ENCODE data around the gene INTS14. TPM values are rescaled to one million over a fixed set of nuclear protein-coding genes. Genes with fewer than 3 reads are reported as not detected.

INTS14 gene
- total and polyA plus RNA-seq, 4 donors, result 12.0 to 26.4 (median 16.0) TPM

- no peaks in the 10 kb centered on the region for H3K27me3 ChIP-seq (ENCODE audit: control insufficient read depth in 4 of 4, insufficient read depth in 4 of 4, low read length in 3 of 4)
- no peak overlapping the region for H3K27ac ChIP-seq (ENCODE audit: low read depth in 1 of 2, low read length in 2 of 2)
- peaks cover 11 to 81% (median 48%) of the 10 kb centered on the region in 4 donors for H3K36me3 ChIP-seq (ENCODE audit: control insufficient read depth in 4 of 4, insufficient read depth in 3 of 4, low read depth in 1 of 4, low read length in 3 of 4)
- no peaks in the 10 kb centered on the region for H3K4me1 ChIP-seq (ENCODE audit: control insufficient read depth in 4 of 4, insufficient read depth in 4 of 4, low read length in 3 of 4)
- TF ChIP-seq FOXA1 (IDR thresholded peaks at IDR 0.05) (no peak), NR2F2 (IDR thresholded peaks at IDR 0.05) (no peak), TAF1 (conservative IDR thresholded peaks at IDR 0.05) (no peak), ATF3 (IDR thresholded peaks at IDR 0.05) (no peak), CTCF (IDR thresholded peaks at IDR 0.05; ENCODE audit: low read depth, low read length, missing input control) (no peak), JUND (IDR thresholded peaks at IDR 0.05) (no peak), RAD21 (IDR thresholded peaks at IDR 0.05) (no peak)
- no peaks in the 10 kb centered on the region for H3K9me3 ChIP-seq (ENCODE audit: control insufficient read depth in 4 of 4, low read length in 3 of 4)
- no peak overlapping the region for H3K9ac ChIP-seq (ENCODE audit: low read depth in 1 of 2, low read length in 2 of 2)
- no peak overlapping the region for H3K4me3 ChIP-seq (ENCODE audit: low read depth in 1 of 3, low read length in 3 of 3)
- DNase-seq (ENCODE audit: low spot score), result no peak
These were observed 30.6 kb downstream of the INTS14 start for GRCh38 chr15:65580287-65580686.

GRCh38 chr15:65579762-65580161 is 31.2 kb downstream of the INTS14 start:
- peaks cover 12 to 76% (median 46%) of the 10 kb centered on the region in 4 donors for H3K36me3 ChIP-seq (ENCODE audit: control insufficient read depth in 4 of 4, insufficient read depth in 3 of 4, low read depth in 1 of 4, low read length in 3 of 4)
- DNase-seq (ENCODE audit: low spot score), result no peak
- H3K9ac ChIP-seq (ENCODE audit: low read depth in 1 of 2, low read length in 2 of 2), result no peak overlapping the region
- no peaks in the 10 kb centered on the region for H3K27me3 ChIP-seq (ENCODE audit: control insufficient read depth in 4 of 4, insufficient read depth in 4 of 4, low read length in 3 of 4)
- H3K4me3 ChIP-seq (ENCODE audit: low read depth in 1 of 3, low read length in 3 of 3), result no peak overlapping the region
- H3K27ac ChIP-seq (ENCODE audit: low read depth in 1 of 2, low read length in 2 of 2), result no peak overlapping the region
- H3K4me1 ChIP-seq (ENCODE audit: control insufficient read depth in 4 of 4, insufficient read depth in 4 of 4, low read length in 3 of 4), result no peaks in the 10 kb centered on the region
- H3K9me3 ChIP-seq (ENCODE audit: control insufficient read depth in 4 of 4, low read length in 3 of 4), result no peaks in the 10 kb centered on the region
- TF ChIP-seq NR2F2 (IDR thresholded peaks at IDR 0.05), result no peak
- no peak for TF ChIP-seq SP1 (IDR thresholded peaks at IDR 0.05)
- TF ChIP-seq ATF3 (IDR thresholded peaks at IDR 0.05), result no peak
- TF ChIP-seq RXRA (IDR thresholded peaks at IDR 0.05), result no peak
- TF ChIP-seq GABPA (IDR thresholded peaks at IDR 0.05 in 1 of 2, conservative IDR thresholded peaks at IDR 0.05 in 1 of 2), result no peak
- TF ChIP-seq HNF4A (conservative IDR thresholded peaks at IDR 0.05), result no peak
- no peak for TF ChIP-seq FOXA1 (IDR thresholded peaks at IDR 0.05)
- TF ChIP-seq REST (IDR thresholded peaks at IDR 0.05), result no peak
- TF ChIP-seq TAF1 (conservative IDR thresholded peaks at IDR 0.05), result no peak
- TF ChIP-seq FOXA2 (IDR thresholded peaks at IDR 0.05), result no peak
- TF ChIP-seq RAD21 (IDR thresholded peaks at IDR 0.05), result no peak
- no peak for TF ChIP-seq EGR1 (IDR thresholded peaks at IDR 0.05; ENCODE audit: low read depth in 2 of 2)
- WGBS, result 95% methylated on average over 3 of the region's 3 CpGs

Measured in liver (tissue), 9 donors.